GM18873 (cell line): ENCODE results near the gene PLCB1.
A peak's percentile ranks its signal among the peaks of the same experiment; 100 is the strongest.
"Not testable (repeated sequence)": the region's sequence is repeated elsewhere in the genome, so short reads cannot be mapped to it uniquely, and the experiment has no call there.

ENCODE experiments used
- ATAC-seq: cut with Tn5 transposase; IDR thresholded peaks from one replicate; pipeline ENCODE4 v1.9.1; 2021; ENCODE audit warnings: mild to moderate bottlenecking, moderate library complexity, moderate number of reproducible peaks; ENCODE audit not compliant: unreplicated experiment, low FRiP score

The PLCB1 gene

GRCh38 chr20:8842525-8842924, 710.5 kb downstream of the PLCB1 start:
- ATAC-seq, result no peak

- ATAC-seq, result no peak
These were observed 712.1 kb downstream of the PLCB1 start for GRCh38 chr20:8844179-8844578.

DNA sequence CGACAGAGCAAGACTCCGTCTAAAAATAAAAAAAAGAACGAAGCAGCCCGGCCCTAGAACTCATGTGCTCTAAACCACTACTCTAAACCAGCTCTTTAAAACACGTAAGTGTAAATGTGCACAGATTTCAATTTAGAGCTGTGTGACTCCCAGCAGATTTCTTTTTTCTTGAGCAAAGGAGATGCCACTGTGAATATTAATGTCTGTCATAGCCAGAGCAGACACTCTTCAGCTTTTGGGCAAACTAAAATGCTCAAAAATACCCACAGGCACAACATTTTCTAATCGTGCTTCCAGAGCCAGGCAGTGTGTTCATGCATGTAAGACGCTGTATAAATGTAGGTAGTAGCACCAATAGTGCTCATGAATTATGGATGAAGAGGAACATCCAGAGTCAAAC, 717.9 kb downstream of the PLCB1 start:
- ATAC-seq, result no peak

- ATAC-seq, result no peak
These were observed 719.4 kb downstream of the PLCB1 start for GRCh38 chr20:8851446-8851845.

- ATAC-seq, result not testable (repeated sequence)
These were observed 719.9 kb downstream of the PLCB1 start for GRCh38 chr20:8851919-8852318.

- ATAC-seq, result not testable (repeated sequence)
These were observed 721.1 kb downstream of the PLCB1 start for GRCh38 chr20:8853211-8853610.

GRCh38 chr20:8853805-8854338, 721.8 kb downstream of the PLCB1 start:
- ATAC-seq, result peak; percentile 71

- ATAC-seq, result no peak
These were observed 722.5 kb downstream of the PLCB1 start for GRCh38 chr20:8854571-8854970.

DNA sequence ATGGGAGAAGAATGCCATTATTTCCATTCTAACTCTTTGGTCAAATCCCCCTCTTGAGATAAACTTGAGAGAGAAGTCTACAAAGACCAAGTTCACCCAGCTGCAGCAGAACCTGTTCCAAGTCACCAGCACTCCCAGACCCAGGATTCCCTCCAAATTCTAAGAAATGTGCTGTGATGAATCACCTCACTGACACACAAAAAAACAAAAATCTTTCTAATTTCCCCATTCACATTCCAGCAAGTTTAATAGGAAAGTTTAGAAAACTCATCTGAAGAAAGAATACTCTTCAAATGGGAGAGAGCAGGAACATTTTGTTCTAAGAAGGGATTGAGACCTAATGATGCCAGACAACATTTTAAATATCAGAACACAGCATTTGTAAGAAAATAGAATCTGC, 723.2 kb downstream of the PLCB1 start:
- ATAC-seq, result no peak

DNA sequence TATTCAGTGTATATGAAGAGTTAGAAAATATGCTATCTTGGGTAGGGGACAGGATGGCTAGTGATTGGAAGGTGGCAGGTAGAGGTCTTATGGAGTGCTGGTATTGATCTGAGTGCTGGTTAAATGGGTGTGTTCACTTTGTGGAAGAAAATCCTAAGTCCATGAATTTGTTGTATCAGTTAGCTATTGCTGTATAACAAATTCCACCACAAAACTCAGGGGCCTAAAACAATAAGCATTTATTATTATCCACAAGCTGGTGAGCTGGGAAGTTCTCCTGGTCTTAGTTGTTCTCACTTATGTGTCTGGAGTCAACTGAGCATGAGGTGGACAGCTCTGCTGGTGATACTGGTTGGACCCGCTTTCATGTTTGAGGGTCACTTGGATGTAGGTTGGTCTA, 724.6 kb downstream of the PLCB1 start:
- ATAC-seq, result no peak

DNA sequence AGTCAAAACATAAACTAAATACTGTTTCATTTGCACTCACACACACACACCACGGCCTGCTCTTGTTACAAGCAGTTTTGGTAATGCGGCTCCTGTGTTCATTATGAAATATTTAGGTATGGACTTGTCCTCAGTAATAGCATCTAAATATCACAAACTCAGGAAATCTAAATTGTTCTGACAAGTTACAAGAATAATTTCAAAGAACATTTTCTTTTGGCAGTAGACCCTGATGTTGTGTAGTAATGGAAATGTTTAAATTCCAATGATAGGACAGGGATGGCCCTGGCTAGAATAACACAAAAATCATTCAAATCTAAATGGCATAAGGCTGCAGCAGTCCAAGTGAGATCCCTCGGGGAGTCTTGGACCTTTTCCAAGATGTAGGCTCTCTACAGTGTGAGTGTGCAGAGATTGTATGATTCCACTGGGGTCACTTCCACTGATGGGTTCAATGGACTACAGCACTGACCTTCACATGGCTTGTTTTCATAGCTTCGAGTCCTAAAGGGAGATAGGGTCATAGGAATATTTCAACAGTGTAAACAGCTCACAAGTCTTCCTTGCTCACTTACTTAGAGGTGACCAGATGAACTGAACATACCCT, 726.2 kb downstream of the PLCB1 start:
- ATAC-seq, result no peak

DNA sequence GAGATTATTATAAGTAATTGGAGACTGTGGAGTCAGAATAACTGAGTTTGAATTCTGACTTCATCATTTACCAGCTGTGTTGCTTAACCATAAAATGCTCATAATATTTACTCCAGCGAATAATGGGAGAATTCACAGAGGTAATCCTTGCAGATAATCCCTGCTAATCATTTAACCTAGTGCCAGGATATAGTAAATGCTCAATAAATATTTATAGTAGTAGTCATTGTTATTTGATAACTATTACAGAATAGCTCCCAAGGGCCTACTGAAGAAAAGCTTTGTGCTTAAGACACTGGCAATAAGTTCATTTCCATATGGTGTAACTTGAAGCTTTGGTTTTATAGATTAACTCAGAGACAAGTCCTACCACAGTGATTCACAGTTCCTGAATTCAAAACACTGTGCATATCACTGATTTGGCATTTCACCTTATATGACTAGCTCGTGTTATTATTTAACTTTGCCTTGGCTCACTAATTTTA, 728.0 kb downstream of the PLCB1 start:
- no peak for ATAC-seq

DNA sequence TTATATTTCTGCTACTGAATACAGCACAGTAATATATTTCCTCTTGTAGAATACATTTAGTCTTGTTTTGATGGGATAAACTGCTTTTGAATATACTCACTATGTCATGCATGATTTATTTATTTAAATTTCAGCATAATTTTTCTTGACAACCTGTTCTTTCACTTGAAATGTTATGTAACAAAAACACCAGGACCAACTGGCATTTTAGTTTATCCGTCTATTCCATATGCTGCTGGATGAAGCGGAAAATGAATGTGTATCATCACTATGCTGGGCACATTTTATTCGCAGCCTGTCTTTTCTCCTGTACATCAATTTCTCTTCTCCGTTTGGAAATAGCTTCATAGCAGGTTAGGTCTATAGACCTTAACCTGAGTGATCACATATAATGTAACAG, 730.0 kb downstream of the PLCB1 start:
- ATAC-seq, result no peak

- no peak for ATAC-seq
These were observed 733.6 kb downstream of the PLCB1 start for GRCh38 chr20:8865636-8866035.

DNA sequence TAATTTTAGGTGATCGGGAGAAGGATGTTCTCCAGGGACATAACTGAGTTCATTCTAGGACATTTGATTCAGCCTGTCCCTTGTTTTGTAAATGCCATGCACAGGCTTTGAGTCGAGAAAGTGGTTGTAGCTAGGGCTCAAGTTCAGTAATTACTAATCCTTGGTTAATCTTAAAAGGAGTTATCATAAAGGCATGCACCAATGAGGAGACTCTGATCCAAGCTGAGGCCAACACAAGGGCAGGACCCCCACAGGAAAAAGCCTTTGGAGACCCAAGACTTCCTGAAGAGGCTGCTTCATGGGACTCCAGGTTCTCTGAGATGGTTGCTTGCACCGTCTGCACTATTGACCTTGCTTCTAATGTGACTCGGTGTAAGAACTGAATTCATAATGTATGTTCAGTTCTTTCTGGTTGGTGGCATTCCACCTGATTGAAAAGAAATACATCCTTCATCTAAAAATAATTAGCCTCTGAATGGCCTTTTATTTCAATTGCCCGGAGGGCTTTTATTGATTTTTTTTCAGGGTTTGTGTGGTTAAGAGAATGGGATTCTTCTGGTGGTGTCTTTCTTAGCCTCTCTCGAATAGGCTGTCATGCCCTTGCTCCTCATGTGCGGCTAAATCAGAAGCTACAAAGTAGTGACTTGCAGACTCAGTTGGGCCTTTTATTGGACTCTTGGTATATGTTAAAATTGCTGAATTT, 735.1 kb downstream of the PLCB1 start:
- no peak for ATAC-seq

DNA sequence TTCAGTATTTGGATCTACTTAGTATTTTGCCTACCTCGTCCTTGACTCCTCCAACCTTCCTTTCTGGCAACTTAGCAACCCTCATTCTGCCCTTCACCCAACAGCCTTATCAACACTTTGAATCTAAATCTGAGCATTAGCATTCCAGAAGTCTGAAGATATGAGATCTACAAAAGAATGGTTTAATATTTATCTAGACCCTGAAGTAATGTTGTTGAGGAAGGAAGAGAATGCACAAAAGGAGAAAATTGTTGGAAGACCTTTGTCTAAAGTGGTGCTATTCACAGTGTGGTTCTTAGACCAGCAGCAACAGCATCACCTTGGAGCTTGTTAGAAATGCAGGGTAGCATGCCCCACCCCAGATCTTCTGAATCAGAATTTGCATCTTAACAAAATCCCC, 738.6 kb downstream of the PLCB1 start:
- no peak for ATAC-seq

DNA sequence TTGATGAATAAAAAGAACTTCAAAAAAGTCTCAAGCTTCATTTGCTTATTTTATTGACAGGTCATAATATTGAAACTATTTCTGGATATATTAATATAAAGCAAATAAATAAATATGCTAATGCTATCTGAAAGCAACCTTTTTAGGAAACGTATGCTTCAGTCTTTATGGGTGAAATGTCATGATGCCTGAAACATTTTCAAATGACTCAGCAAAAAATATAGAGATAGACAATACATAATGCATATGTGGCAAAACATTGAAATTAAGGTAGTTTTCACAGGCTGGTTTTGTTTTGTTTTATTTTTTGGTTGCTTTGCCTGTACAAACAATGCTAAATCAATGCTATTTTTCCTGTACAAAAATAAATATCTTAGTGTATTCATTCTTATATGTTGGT, 742.4 kb downstream of the PLCB1 start:
- ATAC-seq, result no peak

GRCh38 chr20:8875586-8875985, 743.5 kb downstream of the PLCB1 start:
- ATAC-seq, result no peak

DNA sequence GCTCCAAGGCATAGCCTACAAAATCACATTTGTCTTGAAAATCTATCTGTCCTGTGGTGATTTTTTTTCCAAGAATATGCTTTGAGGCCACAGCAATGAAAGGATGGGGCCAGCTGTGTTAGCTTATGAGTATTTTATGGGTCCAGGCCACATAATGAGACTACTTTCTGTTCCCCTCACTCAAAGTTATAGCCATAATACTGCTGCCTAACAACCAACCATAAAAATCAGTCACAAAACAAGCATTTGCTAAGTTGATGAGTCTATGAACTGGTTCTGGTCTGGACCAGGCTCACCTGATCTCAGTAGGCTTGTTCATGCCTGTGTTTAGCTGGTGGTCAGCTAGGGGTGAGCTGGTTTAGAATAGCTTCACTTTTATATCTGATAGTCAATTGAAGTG, 744.3 kb downstream of the PLCB1 start:
- ATAC-seq, result no peak

DNA sequence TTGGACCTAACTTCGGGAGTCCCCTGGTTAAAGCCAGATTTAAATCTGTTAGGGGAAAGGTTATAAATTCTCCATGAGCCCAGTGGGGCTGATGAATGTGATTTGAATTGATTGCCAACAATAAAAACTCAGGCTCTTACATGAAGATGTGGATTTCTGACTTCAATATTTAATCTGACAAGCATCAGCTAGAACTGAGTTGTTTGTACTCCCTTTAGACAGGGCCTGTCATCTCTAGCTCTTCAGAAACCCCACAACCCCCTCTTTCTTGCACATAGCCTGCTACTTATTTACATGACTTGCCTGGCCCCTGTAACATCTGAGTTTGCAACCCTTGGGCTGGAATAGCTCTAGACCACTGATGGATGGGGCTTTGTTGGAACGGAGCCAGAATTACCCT, 745.2 kb downstream of the PLCB1 start:
- ATAC-seq, result no peak

- ATAC-seq, result no peak
These were observed 747.6 kb downstream of the PLCB1 start for GRCh38 chr20:8879669-8880068.
